ENCODE measurements around the gene TMPRSS11B.

GRCh38 chr4:68183417-68183816, 62.1 kb downstream of the TMPRSS11B start:
- TF ChIP-seq CTCF (IDR thresholded peaks at IDR 0.05; ENCODE audit: low read depth, low read length, missing input control) (no peak), FOXA1 (IDR thresholded peaks at IDR 0.05) (no peak), TAF1 (conservative IDR thresholded peaks at IDR 0.05) (no peak), MAX (IDR thresholded peaks at IDR 0.05) (no peak)
